Stimulated activated effector memory CD8-positive, alpha-beta T cell treated with anti-CD3 and anti-CD28 coated beads, Interleukin-12 subunit alpha, Interleukin-12 subunit beta, amount 100 ng/mL, for 72 hours (primary cell): ENCODE results near the gene SEMA3D.

Experiments
- ATAC-seq: fragments of 150-1000 bp; cut with Tn5 transposase; 2 replicates; pipeline ENCODE4 v1.10.0; 2021
- DNase-seq, 2 donors: peaks; one replicate each; pipeline ENCODE4 v3.0.0; 2021 to 2022; ENCODE audit warnings: low spot score in 2 of 2
- H3K27ac Mint-ChIP-seq: one replicate; pipeline ENCODE4 v1.8.0; 2022; ENCODE audit warnings: mild to moderate bottlenecking, mixed read lengths
- H3K36me3 Mint-ChIP-seq: one replicate; pipeline ENCODE4 v1.8.0; 2022; ENCODE audit warnings: mild to moderate bottlenecking, mixed read lengths
- H3K4me1 Mint-ChIP-seq: one replicate; pipeline ENCODE4 v1.8.0; 2022; ENCODE audit warnings: mixed read lengths
- H3K4me3 Mint-ChIP-seq: one replicate; pipeline ENCODE4 v1.8.0; 2022; ENCODE audit warnings: mild to moderate bottlenecking, mixed read lengths
- H3K9me3 Mint-ChIP-seq: one replicate; pipeline ENCODE4 v1.8.0; 2022; ENCODE audit warnings: mixed read lengths

SEMA3D gene

DNA sequence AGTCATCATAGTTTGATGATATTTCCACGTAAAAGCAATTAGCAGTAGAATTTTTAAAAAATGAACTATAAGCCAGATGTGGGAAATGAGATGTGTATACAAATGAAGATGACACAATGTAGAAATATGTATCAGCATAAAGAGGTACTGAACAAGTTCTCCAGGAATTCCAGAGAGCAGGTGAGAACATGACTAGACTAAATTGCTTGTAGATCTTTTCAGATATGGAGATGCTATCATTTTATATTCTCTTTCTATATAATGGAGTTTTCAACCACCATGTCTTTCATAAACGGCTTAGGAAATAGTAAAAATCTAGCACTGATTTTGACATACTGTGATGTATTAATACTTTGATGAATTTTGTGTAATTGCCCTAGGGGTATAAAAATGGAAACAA lies 130.9 kb downstream of the SEMA3D start:
- no peak for ATAC-seq
- Mint-ChIP-seq H3K4me1 (no peaks in the 10 kb centered on the region), H3K9me3 (peaks cover 14% of the 10 kb centered on the region), H3K36me3 (no peaks in the 10 kb centered on the region), H3K27ac (no peak overlapping the region), H3K4me3 (no peak overlapping the region)
- DNase-seq = no peak

DNA sequence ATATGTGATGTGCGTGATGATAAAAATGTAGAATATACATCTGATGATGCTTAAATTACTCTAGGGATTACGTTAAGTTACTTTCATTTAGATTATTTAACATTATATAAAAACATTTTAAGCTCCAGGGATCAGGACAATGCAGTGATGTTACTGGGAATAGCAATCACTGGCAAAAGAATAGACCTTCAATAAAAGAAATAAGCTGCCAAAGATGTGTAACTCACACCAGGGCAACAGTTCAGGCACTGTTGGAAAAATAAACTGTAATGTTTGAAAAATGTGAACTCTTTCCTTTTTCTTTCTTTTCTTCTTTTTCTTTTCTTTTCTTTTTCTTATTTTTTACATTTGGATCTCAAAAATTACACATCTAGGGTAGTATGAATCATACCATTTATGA lies 131.7 kb downstream of the SEMA3D start:
- H3K9me3 Mint-ChIP-seq = peaks cover 10% of the 10 kb centered on the region
- H3K36me3 Mint-ChIP-seq = no peaks in the 10 kb centered on the region
- no peak overlapping the region for H3K27ac Mint-ChIP-seq
- ATAC-seq (no peak), DNase-seq (no peak)
- H3K4me1 Mint-ChIP-seq = no peaks in the 10 kb centered on the region
- H3K4me3 Mint-ChIP-seq = no peak overlapping the region

DNA sequence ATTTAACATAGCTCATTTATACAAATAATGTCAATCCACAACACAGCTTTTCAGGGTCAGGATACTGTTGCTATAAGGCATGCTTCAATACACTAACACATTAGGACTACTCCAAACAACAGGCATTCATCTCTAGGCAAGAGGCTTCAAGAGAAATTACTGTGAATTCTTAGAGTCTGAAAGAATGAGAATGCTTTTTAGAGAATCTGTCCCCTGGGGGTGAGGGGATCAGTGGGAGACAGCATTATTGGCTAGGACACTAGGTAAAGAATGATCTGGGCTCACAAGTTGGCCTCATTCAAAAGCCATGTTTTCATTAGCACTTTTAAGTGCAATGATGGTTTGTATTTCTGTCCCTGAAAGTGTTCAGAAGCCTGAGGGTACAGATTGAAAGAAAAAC lies 132.6 kb downstream of the SEMA3D start:
- Mint-ChIP-seq H3K9me3 (peaks cover 10% of the 10 kb centered on the region), H3K4me1 (no peaks in the 10 kb centered on the region), H3K36me3 (no peaks in the 10 kb centered on the region), H3K4me3 (no peak overlapping the region), H3K27ac (no peak overlapping the region)
- DNase-seq = no peak
- no peak for ATAC-seq

DNA sequence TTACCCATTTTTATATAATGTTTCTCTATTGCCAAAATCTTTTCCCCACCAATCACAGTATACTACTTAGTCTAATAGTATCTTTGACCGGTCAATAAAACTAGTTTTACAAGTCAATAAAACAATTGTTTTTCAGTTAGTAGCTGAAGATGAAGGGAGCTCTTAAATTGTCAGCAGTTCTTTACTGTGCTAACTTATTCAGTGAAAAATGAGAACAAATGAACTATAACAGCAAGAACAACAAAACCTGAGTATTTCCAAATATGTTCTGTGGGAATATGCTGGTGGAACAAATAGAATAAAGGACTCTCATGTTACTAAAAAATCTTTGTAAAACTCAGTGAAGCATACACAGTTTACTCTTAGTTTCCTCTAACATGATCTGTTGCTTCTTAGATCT lies 134.0 kb downstream of the SEMA3D start:
- ATAC-seq (no peak), DNase-seq (no peak)
- Mint-ChIP-seq H3K4me1 (no peaks in the 10 kb centered on the region), H3K9me3 (peaks cover 13% of the 10 kb centered on the region), H3K4me3 (no peak overlapping the region), H3K27ac (no peak overlapping the region), H3K36me3 (no peaks in the 10 kb centered on the region)

DNA sequence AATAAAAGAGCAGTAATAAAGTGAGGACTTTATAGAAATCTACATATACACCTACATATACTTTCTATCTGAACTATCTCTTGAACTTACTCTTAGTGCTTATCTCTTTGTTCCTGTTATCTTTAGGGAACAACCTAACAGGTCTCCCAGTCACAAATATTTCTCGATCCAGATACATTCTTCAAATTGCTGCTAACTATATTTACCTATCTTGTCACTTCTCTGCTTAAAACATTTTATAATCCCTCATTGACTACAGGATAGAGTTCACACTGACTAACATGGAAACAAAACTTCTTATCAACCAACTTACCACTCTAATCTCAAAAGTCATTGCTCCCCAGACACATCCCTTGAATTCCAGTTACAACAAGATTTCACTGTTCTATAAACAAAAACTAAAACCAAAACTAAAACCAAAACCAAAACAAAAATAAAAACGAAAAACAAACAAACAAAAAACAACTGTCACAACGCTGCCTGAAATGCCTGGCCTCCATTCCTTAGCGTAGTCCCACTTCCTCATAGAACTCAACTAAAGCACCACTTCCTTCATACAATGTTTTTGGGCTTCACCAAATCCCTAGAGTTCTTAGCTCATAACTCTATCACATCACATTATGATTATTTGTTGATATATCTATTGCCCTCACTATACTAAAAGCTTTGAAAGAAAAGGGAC lies 134.7 kb downstream of the SEMA3D start:
- no peak for DNase-seq
- Mint-ChIP-seq H3K4me3 (no peak overlapping the region), H3K27ac (no peak overlapping the region), H3K36me3 (no peaks in the 10 kb centered on the region), H3K4me1 (no peaks in the 10 kb centered on the region), H3K9me3 (peaks cover 15% of the 10 kb centered on the region)
- no peak for ATAC-seq

DNA sequence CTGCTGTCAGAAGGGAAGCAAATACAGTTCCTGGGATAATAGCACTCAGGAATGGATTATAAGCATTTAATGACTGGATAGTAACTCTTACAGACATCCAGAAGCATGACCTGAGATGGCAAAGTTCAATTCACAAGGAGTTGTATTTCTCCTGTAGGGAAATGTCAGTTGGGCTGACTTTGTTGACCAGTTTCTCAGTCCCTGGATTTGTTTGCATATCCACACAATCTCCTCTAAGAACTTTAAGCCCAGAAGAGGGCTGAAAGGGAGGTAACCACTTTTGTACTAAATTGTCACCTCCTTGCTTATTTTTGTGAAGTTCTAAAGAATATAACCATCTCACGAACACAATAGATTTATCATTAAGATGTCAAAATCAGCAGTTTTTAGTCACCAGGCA lies 140.3 kb downstream of the SEMA3D start:
- no peak overlapping the region for H3K4me3 Mint-ChIP-seq
- no peak overlapping the region for H3K27ac Mint-ChIP-seq
- H3K36me3 Mint-ChIP-seq = no peaks in the 10 kb centered on the region
- H3K4me1 Mint-ChIP-seq = no peaks in the 10 kb centered on the region
- no peak for DNase-seq
- H3K9me3 Mint-ChIP-seq = peaks cover 8% of the 10 kb centered on the region
- no peak for ATAC-seq

DNA sequence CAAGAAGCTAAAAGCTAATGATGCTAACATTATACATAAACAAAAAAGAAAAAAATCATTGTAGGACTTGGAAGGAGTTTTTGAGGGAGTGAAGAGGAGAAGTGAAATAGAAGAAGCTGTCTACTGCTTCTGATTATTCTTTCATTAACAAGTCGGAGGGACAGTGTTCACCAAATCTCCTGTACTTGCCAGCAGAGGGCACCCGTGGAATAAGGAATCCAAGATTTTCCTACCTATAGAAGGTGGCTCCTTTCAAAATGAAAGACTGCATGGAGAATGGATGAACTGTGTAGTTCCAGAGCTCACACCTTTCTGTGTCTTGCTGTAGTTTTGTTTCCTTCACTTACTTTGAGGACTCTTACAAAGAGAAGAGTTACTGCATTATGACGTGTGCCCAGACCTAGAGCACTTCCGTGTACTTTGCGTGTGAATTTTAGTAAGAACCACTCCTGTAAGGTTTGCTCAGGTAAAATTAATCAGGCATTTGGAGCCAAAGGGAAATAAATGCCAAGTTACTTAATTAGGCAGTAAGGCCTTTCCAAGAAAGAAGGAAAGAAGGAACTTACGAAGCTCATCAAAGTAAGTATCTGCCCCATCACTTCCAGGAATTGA lies 145.1 kb downstream of the SEMA3D start:
- H3K36me3 Mint-ChIP-seq = no peaks in the 10 kb centered on the region
- H3K4me3 Mint-ChIP-seq = no peak overlapping the region
- H3K9me3 Mint-ChIP-seq = peaks cover 9% of the 10 kb centered on the region
- DNase-seq = no peak
- no peaks in the 10 kb centered on the region for H3K4me1 Mint-ChIP-seq
- no peak overlapping the region for H3K27ac Mint-ChIP-seq
- no peak for ATAC-seq

DNA sequence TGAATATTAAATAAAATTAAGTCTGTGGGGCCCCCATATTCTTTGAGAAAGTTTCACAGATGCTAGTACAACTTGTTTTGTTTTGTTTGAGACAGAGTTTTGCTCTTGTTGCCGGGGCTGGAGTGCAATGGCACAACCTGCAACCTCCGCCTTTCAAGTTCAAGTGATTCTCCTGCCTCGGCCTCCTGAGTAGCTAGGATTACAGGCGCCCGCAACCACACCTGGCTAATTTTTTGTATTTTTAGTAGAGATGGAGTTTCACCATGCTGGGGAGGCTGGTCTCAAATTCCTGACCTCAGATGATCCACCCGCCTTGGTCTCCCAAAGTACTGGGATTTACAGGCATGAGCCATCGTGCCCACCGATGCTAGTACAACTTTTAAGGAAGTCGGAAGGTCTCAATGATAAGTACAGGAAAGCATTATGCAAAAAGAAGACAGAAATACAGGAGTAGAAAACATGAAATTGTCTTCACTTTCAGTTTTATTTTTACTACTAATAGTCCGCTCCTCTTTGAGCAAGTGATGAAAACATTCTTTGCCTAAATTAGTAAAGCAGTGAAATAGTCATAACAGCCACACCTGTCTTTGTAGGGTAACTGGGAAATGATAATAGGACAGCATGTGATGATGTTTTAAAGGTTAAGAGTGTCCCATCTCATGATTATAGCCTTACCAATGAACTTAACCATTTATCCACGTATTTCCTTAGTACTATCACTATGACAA lies 147.5 kb downstream of the SEMA3D start:
- Mint-ChIP-seq H3K4me3 (no peak overlapping the region), H3K27ac (no peak overlapping the region), H3K36me3 (no peaks in the 10 kb centered on the region), H3K4me1 (no peaks in the 10 kb centered on the region), H3K9me3 (peaks cover 9% of the 10 kb centered on the region)
- no peak for DNase-seq
- ATAC-seq = no peak

DNA sequence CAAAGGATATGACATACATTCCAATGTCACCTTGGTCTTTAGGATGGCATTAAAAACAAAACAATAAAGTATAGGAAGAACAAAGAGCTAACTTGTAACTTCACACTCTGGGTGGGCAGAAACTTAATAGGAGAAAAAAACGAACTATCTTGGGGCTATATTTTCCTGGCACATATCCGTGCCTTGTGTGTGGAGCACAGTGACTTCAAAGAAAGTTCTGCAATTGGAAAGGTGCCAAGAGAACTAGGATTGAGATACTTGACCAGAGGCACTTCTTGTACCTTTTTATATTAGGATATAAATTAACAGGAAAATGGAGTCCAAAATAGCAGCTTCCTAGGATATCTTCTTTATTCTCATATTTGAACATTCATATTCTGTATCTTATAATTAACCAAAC lies 148.4 kb downstream of the SEMA3D start:
- H3K4me1 Mint-ChIP-seq = no peaks in the 10 kb centered on the region
- peaks cover 9% of the 10 kb centered on the region for H3K9me3 Mint-ChIP-seq
- no peak overlapping the region for H3K27ac Mint-ChIP-seq
- H3K4me3 Mint-ChIP-seq = no peak overlapping the region
- no peaks in the 10 kb centered on the region for H3K36me3 Mint-ChIP-seq
- ATAC-seq = no peak
- no peak for DNase-seq

DNA sequence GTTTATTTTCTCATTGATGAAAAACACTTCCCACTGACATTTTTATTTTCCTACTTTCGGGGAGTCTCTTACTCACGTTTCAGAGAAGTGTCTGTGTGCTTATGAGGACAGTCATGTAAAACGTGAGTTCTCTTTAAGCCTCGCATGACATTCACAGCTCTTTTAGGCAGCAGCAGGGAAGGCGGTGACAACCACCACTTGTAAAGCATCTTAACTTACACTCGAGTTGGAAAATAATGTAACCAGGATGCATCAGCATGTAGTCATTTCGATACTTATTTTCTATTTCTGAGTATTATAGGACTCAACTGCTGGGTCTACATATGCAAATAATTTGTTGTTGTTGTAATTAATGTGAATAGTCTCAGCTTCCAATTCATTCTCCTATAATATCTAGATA lies 153.6 kb downstream of the SEMA3D start:
- no peaks in the 10 kb centered on the region for H3K4me1 Mint-ChIP-seq
- ATAC-seq = no peak
- H3K4me3 Mint-ChIP-seq = no peak overlapping the region
- DNase-seq = no peak
- peaks cover 7% of the 10 kb centered on the region for H3K9me3 Mint-ChIP-seq
- H3K27ac Mint-ChIP-seq = no peak overlapping the region
- H3K36me3 Mint-ChIP-seq = no peaks in the 10 kb centered on the region

DNA sequence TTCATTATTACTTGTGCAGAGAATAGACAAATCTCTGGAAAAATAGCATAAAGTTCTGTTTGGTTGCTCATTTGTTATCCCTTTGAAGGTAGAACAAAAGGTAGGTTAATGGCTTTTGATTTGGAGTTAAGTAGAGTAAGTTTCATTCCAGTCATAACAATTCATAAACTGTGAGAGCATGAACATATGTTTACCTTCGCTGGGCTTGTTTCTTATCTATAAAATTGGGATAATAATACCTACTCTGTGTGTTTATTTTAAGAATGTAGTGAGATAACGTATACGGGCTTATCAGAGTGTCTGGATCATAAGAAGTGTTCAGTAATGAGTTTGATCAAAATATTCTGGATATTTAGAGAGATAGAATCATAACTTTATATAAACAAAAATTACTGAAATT lies 155.4 kb downstream of the SEMA3D start:
- ATAC-seq (no peak), DNase-seq (no peak)
- Mint-ChIP-seq H3K4me1 (no peaks in the 10 kb centered on the region), H3K9me3 (peaks cover 6% of the 10 kb centered on the region), H3K27ac (no peak overlapping the region), H3K36me3 (no peaks in the 10 kb centered on the region), H3K4me3 (no peak overlapping the region)

DNA sequence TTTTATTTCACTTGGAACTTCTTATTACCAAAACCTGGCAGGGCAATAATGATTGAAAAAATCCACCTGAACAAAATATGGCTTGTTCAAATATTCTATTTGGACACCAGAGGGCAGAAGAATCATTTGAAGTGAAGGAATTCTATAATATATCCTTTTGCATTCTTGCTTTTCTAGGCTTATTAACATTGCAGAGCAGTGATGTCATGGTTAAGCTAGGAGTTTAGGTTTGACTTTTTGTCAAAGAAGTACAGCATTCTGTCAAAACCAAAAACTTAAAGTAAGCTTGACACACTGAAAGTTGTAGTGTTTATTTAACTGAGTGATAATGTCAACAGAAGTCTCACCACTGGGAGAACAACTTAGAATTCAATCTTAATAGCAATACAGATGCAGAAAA lies 156.0 kb downstream of the SEMA3D start:
- H3K27ac Mint-ChIP-seq = no peak overlapping the region
- H3K4me1 Mint-ChIP-seq = no peaks in the 10 kb centered on the region
- H3K4me3 Mint-ChIP-seq = no peak overlapping the region
- ATAC-seq (no peak), DNase-seq (no peak)
- no peaks in the 10 kb centered on the region for H3K36me3 Mint-ChIP-seq
- H3K9me3 Mint-ChIP-seq = peaks cover 6% of the 10 kb centered on the region

DNA sequence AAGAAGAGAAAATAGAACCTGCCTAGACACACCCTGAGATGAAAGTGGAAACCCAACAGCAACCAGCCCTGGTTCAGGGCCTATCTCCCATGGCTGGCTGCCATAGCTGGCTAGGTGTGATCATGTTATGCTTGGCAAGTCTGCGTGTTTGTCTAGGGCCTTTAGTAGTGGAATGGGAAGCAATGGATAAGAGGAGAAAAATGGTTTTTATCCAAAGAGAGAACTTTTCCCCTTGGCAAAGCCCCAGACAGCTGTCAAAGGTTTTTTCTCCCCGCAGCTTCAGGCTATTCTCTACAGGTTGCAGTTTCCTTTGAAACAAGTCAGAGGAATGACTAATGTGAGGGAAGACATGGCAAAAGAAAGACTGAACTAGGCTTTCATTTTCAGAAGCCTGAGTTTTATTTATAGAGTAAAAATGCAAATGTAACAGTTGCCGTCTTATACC lies 161.5 kb downstream of the SEMA3D start:
- Mint-ChIP-seq H3K9me3 (peaks cover 4% of the 10 kb centered on the region), H3K4me3 (no peak overlapping the region), H3K36me3 (no peaks in the 10 kb centered on the region), H3K27ac (no peak overlapping the region), H3K4me1 (no peaks in the 10 kb centered on the region)
- ATAC-seq (no peak), DNase-seq (no peak)

DNA sequence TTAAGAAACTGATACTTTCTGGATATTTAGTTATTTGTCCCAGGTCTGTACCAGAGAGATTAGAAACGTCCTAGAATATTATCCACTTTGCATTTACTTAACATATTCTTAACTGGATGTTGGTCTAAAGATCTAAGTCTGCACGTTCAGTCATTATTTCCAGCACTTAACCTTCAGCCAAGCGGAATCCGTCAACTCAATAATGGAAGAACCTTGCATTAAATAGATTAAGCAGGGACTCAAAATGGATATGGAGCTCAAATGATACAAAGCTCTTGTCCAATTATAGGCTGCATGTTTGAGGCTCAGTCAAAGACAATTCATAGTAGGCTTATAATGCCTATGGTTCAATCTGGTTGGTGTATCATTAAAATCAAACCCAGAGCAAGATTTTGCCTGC lies 162.9 kb downstream of the SEMA3D start:
- Mint-ChIP-seq H3K27ac (no peak overlapping the region), H3K4me3 (no peak overlapping the region), H3K9me3 (peaks cover under 1% of the 10 kb centered on the region), H3K4me1 (no peaks in the 10 kb centered on the region), H3K36me3 (no peaks in the 10 kb centered on the region)
- DNase-seq (no peak), ATAC-seq (no peak)

DNA sequence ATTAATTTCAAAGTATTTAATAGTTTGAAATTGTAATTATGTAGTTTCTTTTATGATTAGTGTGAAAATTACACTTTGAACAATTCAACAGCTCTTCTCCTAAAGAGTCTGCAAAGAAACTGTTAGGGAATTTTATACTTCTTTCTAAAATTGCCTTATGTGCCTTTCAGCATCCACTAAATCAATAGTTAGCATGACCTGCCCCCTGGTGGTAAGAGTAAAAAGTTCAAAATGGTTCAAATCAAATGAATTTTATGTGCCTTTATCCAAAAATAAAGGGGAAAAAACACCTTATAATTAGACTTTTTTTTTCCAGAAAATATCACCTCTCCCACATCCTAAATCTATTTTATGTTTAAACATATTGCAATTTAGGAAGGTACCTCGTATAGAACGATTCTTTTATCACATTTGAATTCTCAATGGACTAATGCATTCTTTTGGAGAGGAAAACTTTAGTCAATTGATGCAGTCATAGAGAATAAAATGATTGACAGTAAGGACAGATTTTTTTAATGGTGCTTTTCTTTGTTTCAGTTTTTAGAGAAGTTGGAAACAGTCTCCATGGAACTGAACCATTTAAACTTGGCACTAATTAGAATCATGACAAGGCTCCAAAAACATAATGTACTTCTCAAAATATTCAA lies 163.7 kb downstream of the SEMA3D start:
- H3K36me3 Mint-ChIP-seq = no peaks in the 10 kb centered on the region
- DNase-seq (no peak), ATAC-seq (no peak)
- no peak overlapping the region for H3K27ac Mint-ChIP-seq
- no peaks in the 10 kb centered on the region for H3K9me3 Mint-ChIP-seq
- H3K4me3 Mint-ChIP-seq = no peak overlapping the region
- no peaks in the 10 kb centered on the region for H3K4me1 Mint-ChIP-seq
